GM19397 (cell line): ENCODE data around the gene NUDT16L1.
A peak's percentile ranks its signal among the peaks of the same experiment; 100 is the strongest.

Source experiments
- ATAC-seq: cut with Tn5 transposase; IDR thresholded peaks from one replicate; pipeline ENCODE4 v1.9.1; 2021; ENCODE audit warnings: mild to moderate bottlenecking, moderate library complexity; ENCODE audit not compliant: unreplicated experiment

NUDT16L1 gene

GRCh38 chr16:4682084-4682591 lies 11.2 kb upstream of the NUDT16L1 start:
- ATAC-seq = no peak

DNA sequence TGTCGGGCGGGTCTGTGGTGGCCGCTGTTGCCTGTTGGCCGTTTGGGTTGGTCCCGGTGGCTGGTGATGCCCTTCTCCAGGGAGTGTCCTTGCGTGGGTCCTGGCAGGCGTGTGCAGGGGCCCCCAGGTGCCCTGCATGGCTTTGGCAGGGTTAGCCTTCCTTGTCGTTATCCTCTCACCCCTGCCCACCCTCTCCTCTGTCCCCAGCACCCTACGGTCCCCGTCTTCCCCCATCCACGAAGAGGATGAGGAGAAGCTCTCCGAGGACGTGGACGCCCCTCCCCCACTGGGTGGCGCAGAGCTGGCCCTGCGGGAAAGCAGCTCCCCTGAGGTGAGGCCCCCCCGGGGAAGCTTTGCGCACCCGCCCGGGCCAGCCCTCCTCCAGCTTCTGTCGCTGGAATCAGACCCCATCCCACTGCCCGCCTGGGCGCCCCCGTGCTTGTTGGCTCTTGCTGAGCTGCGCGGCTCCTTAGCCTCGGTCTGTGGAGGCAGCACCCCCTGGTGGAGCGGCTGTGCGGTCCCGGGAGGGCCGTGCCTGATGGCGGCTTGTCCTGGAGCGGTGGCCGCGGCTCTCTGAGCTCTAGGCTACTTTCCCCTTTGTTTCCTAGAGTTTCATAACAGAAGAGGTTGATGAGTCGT lies 10.6 kb upstream of the NUDT16L1 start:
- ATAC-seq = no peak

DNA sequence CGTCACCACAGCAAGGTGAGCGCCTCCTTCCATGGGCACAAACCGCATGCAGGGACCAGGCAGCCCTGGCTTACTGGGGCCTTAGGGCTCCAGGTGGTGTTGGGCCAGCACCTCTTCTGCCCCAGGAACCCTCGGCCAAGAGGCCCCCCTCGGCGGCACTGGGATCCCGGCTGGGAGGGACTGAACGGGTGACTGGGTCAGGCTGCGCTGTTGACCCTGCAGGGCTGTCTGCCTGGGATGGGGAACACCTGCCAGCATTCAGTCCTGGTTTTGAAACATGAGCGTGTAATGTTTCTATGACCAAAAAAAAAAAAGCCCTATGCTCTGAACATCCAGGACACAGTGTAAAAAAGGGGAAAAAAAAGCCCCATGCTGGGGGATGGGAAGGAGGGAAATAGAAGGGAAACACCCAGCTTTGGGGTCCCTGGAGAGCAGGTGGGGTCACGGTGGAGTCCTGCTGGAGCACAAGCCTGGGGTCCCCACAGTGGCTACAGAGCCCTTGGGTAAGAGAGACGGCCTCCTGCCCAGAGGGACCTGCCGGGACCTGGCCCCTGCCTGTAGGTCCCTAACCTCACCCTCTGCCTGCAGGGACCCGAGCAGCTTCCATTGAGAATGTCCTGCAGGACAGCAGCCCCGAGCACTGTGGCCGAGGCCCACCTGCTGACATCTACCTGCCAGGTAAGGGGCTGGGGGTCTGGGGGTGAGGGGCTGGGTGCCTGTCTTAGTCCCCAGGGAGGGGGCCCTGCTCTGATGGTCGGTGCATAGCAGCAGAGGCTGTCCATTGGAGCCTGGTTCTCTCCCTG lies 9.9 kb upstream of the NUDT16L1 start:
- no peak for ATAC-seq

DNA sequence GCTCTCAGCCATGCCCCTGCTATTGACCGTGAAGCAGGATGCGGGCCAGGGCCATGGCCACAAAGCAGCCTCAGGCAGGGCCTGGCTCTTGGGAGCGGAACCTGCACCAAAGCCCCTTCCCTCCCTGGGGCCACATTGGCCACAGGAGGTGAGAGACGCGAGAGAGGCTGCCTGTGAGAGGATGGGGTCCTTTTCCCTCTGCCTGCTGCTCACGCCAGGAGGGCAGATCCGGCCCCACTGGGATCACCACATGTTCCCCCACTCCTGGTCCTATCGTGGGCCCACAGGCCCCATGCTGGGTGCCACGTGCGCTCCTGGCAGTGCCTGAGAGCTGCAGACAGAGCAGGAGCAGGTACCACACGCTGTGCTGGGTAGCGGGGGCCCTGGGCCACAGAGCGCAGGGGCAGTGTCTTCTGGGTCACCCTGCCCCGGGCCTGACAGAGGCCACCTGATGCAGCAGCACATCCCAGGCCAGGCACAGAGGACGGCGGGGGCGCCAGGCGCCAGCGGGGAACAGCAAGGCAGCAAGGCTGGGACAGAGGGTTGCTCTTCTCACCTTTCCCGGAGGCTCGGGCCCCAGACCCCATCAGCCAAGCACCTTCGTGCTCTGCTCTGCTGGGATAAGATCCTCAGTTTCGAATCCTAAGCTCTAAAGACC lies 9.2 kb upstream of the NUDT16L1 start:
- no peak for ATAC-seq

GRCh38 chr16:4684763-4685162 lies 8.6 kb upstream of the NUDT16L1 start:
- no peak for ATAC-seq

GRCh38 chr16:4685292-4685691 lies 8.1 kb upstream of the NUDT16L1 start:
- ATAC-seq = no peak

GRCh38 chr16:4685776-4686496 lies 7.4 kb upstream of the NUDT16L1 start:
- ATAC-seq = no peak

- no peak for ATAC-seq
These were observed 6.7 kb upstream of the NUDT16L1 start for GRCh38 chr16:4686497-4687210.

GRCh38 chr16:4687416-4687815 lies 5.9 kb upstream of the NUDT16L1 start:
- ATAC-seq = no peak

- no peak for ATAC-seq
These were observed 5.3 kb upstream of the NUDT16L1 start for GRCh38 chr16:4687946-4688673.

- ATAC-seq = no peak
These were observed 4.7 kb upstream of the NUDT16L1 start for GRCh38 chr16:4688674-4689045.

DNA sequence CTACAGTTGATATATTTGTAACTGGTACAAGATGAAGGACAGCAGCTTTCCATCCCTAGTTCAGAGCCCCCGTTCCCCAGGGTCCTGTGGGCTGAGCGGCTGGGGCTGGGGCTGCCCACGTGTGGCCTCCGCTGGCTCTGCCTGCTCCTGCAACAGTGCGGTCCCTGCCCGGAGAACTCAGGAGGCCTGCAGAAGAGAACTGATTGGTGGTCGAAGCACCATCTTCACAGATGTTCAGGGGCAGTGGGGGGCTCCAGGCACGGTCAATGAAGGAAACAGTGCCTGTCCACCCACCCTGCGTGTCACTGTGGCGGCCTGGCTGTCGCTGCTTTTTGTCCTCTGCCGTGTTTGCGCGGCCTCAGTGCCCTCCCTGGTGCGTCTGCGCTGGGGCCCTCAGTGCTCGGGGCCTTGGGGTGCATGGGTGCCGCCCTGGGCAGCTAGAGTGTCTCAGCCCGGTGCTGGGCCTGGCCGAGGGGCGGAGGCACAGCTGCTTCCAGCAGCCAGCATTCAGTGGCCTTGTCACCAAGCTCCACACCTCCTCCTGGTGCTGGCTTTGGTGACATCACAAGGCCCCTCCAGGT lies 4.2 kb upstream of the NUDT16L1 start:
- no peak for ATAC-seq

GRCh38 chr16:4689864-4690704 lies 3.3 kb upstream of the NUDT16L1 start:
- ATAC-seq = no peak

GRCh38 chr16:4690946-4691665 lies 2.3 kb upstream of the NUDT16L1 start:
- no peak for ATAC-seq

GRCh38 chr16:4691666-4692412 lies 1.5 kb upstream of the NUDT16L1 start:
- ATAC-seq = no peak

DNA sequence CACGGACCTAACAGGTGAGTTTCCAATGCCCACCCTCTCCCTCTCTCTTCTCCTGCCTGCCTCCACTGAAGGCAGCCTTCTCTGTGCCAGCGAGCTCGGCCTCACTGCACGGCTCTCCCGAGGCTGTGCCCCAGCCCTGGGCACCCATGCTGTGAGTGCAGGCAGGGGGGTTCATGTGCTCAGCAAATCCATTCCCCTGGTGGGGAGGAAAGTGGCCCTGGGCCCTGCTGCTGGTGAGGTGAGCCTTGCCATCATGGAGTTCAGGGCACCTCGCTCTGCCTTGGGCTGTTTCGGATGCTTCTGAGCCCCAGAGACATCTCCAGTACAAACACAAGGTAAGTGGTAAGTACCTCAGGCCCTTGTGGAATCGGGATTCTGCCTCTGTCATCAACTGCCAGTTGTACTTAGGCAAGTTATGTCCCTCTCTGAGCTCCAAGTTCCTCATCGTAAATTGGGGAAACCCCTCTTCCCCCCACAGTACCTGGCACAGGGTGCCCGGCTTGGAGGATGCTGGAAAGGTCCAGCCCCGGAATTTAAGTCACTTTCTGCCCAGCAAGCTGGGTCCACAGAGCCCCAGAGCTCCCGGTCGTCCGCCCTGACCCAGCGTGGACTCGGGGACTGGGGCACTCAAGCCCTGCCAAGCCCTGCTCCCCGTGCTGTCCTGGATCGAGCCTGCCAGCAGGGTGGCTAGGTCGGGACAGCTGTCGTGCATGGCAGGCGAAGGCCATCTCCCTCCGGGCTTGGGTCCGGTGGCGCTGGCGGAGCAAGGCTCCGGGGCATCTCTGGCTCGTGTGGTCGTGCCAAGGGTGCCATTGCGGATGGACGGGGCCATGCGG lies 684 bp upstream of the NUDT16L1 start:
- ATAC-seq = peak; percentile 8
